Effector CD4-positive, alpha-beta T cell (primary cell): ENCODE measurements around the gene GEMIN4.
"Not testable (repeated sequence)": the region's sequence is repeated elsewhere in the genome, so short reads cannot be mapped to it uniquely, and the experiment has no call there.

Experiments used
- DNase-seq: peaks from one replicate; pipeline ENCODE4 v3.0.0-alpha.2; 2020

GEMIN4 gene

DNA sequence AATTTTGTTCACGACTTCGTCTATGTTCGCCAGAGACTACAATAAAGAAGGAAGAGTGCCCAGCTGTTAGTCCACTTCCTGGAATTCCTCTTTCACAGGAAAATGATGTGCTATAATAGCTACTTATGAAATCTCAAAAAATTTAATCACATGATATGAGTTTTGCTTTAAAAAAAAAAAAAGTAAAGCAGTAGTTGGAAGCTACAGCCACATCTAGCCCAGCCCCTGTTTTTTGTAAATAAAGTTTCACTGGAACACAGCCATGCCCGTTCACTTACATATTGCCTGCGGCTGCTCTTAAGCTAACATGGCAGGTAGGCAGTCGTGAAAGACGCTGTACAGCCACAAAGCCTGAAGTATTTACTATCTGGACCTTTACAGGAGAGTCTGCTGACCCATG lies 52.7 kb downstream of the GEMIN4 start:
- no peak for DNase-seq

- not testable (repeated sequence) for DNase-seq
These were observed 54.0 kb downstream of the GEMIN4 start for GRCh38 chr17:698096-698495.

DNA sequence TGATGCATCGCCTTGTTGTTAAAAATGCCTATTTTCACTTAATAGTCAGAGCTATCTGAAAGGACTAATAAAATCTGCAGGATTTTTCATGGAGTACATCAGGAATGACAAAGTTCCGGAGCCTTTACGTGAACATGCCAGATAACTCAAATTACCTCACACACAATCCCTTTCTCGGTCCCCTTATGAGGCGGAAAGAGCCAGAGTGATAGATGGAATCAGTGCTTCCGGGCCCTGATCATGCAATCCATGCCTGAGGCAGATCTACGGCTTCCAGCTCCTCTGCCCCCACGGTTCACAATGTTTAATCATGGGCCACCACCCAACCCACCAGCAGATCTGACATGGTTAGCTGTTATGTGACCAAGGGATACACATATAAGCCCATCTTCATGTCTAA lies 54.4 kb downstream of the GEMIN4 start:
- DNase-seq = no peak

- no peak for DNase-seq
These were observed 55.7 kb downstream of the GEMIN4 start for GRCh38 chr17:696369-696768.
